Transverse colon (tissue), 4 donors: ENCODE results near the gene MYADML2. TPM values are rescaled to one million over a fixed set of nuclear protein-coding genes. Genes with fewer than 3 reads are reported as not detected.

Experiments used
- DNase-seq: peaks from one replicate; pipeline ENCODE4 v3.0.0-alpha.2; 2019
- H3K27ac ChIP-seq, 4 donors: fragments of 200-600 bp; sonication (generic); 2 replicates each; pipeline ENCODE4 v1.5.1; 2016 to 2018; ENCODE audit warnings: inconsistent platforms in 4 of 4
- H3K27me3 ChIP-seq: fragments of 200-600 bp; sonication (generic); 2 replicates; pipeline ENCODE4 v1.5.1; 2017; ENCODE audit warnings: inconsistent platforms
- H3K36me3 ChIP-seq, 4 donors: fragments of 200-600 bp; sonication (generic); 2 replicates each; pipeline ENCODE4 v1.5.1; 2017 to 2019; ENCODE audit warnings: inconsistent platforms in 4 of 4
- H3K4me1 ChIP-seq, 4 donors: fragments of 200-600 bp; sonication (generic); 2 replicates each; pipeline ENCODE4 v1.5.1; 2017 to 2020; ENCODE audit warnings: inconsistent platforms in 4 of 4
- H3K4me3 ChIP-seq, 4 donors: fragments of 200-600 bp; sonication (generic); 1 replicate in 1 of 4; 2 replicates in 3 of 4; pipeline versions ENCODE4 v1.5.1 to v1.6.1; 2017 to 2019; ENCODE audit warnings: inconsistent platforms in 4 of 4
- H3K9me3 ChIP-seq, 2 donors: fragments of 200-600 bp; sonication (generic); 2 replicates each; pipeline ENCODE4 v1.5.1; 2017 to 2019; ENCODE audit warnings: inconsistent platforms in 2 of 2
- CTCF ChIP-seq, 5 experiments: fragments of 200-600 bp in 3 of 5; fragments of 450-650 bp in 2 of 5; sonication (generic) in 3 of 5; IDR thresholded peaks; 1 replicate in 2 of 5; 2 replicates in 3 of 5; pipeline ENCODE4 v1.5.1; 2016 to 2017; ENCODE audit warnings: antibody characterized with exemption in 5 of 5, inconsistent platforms in 3 of 5, mild to moderate bottlenecking in 2 of 5, moderate library complexity in 1 of 5
- EP300 ChIP-seq: sonication (generic); formaldehyde crosslinking; IDR thresholded peaks from one replicate; pipeline ENCODE4 v1.6.1; 2017; ENCODE audit warnings: antibody characterized with exemption, low read depth
- POLR2A ChIP-seq: fragments of 450-650 bp; IDR thresholded peaks from one replicate; pipeline ENCODE4 v1.6.1; 2016; ENCODE audit warnings: antibody characterized with exemption, mild to moderate bottlenecking, moderate library complexity
- POLR2AphosphoS5 ChIP-seq, 3 donors: sonication (generic); formaldehyde crosslinking; IDR thresholded peaks; one replicate each; pipeline ENCODE4 v1.6.1; 2016; ENCODE audit warnings: antibody characterized with exemption in 3 of 3
- WGBS, 2 donors: methylation state at CpG; one replicate each; pipeline ENCODE4 v1.1.5; 2018; ENCODE audit warnings: low coverage in 1 of 2; 5-methylcytosine and 5-hydroxymethylcytosine counted together
- in situ Hi-C, 4 donors: fragments of 200-750 bp; cut with MboI; loops; one replicate each; pipeline versions ENCODE4 v1.15.0 to v1.15.1; 2017; ENCODE audit warnings: low sequenced_read_pairs in 3 of 4, low pct_ligation_motif_present in 1 of 4, low pct_unique_long_range_greater_than_20kb in 1 of 4
- intact Hi-C: fragments of 100-400 bp; cut with DNase I; formaldehyde crosslinking; loops from one replicate; pipeline ENCODE4 v1.15.1; 2023; ENCODE audit warnings: low total_unique reads
- total RNA-seq, 4 donors: library from RNA; depleted of rRNA; stranded (reverse); fragments of >200 nt; gene quantifications; one replicate each; pipeline ENCODE4 v1.1.0, GENCODE V29; 2016

The MYADML2 gene
- total RNA-seq, 4 donors from 2014 or later: not detected

- DNase-seq: no peak
- Histone ChIP-seq H3K36me3 (no peaks in the 10 kb centered on the region), H3K27ac (no peak overlapping the region), H3K4me1 (no peaks in the 10 kb centered on the region), H3K4me3 (no peak overlapping the region), H3K27me3 (peaks cover 13% of the 10 kb centered on the region), H3K9me3 (no peaks in the 10 kb centered on the region)
- in situ Hi-C loops (loop anchor here in 1 of 4 donors (25.0 kb wide), 1 partner anchor 209 kb away; no protein-coding TSS in a partner anchor), intact Hi-C loops (no loop called here)
- TF ChIP-seq EP300 (no peak), POLR2AphosphoS5 (IDR thresholded peaks at IDR 0.05) (no peak), POLR2A (no peak), CTCF (IDR thresholded peaks at IDR 0.05) (no peak)
- WGBS, 2 donors: 74% methylated on average over 15 of the region's 16 CpGs; no CpG with 5 or more reads in 1 of the 2 donors
These were observed 5.8 kb upstream of the MYADML2 start for GRCh38 chr17:81952792-81953228.

- Histone ChIP-seq H3K27me3 (peaks cover 6% of the 10 kb centered on the region), H3K4me1 (no peaks in the 10 kb centered on the region), H3K9me3 (no peaks in the 10 kb centered on the region), H3K27ac (no peak overlapping the region), H3K36me3 (no peaks in the 10 kb centered on the region), H3K4me3 (no peak overlapping the region)
- in situ Hi-C loops: loop anchor here in 1 of 4 donors (25.0 kb wide), 1 partner anchor 210 kb away; no protein-coding TSS in a partner anchor
- intact Hi-C loops: no loop called here
- WGBS, 2 donors: 35 to 48% methylated on average over 5 to 13 of the region's 13 CpGs
- TF ChIP-seq POLR2AphosphoS5 (IDR thresholded peaks at IDR 0.05) (no peak), POLR2A (no peak), CTCF (IDR thresholded peaks at IDR 0.05) (no peak), EP300 (no peak)
- DNase-seq: no peak
These were observed 5.0 kb upstream of the MYADML2 start for GRCh38 chr17:81951785-81952684.

GRCh38 chr17:81950501-81950900 lies 3.5 kb upstream of the MYADML2 start:
- in situ Hi-C loops (loop anchor here in 1 of 4 donors (25.0 kb wide), 1 partner anchor 212 kb away; no protein-coding TSS in a partner anchor), intact Hi-C loops (no loop called here)
- Histone ChIP-seq H3K27ac (no peak overlapping the region), H3K27me3 (no peaks in the 10 kb centered on the region), H3K36me3 (no peaks in the 10 kb centered on the region), H3K9me3 (no peaks in the 10 kb centered on the region), H3K4me3 (no peak overlapping the region), H3K4me1 (no peaks in the 10 kb centered on the region)
- no peak for DNase-seq
- 69 to 79% methylated on average over 7 to 15 of the region's 15 CpGs for WGBS, 2 donors
- TF ChIP-seq POLR2A: no peak
- no peak for TF ChIP-seq CTCF (IDR thresholded peaks at IDR 0.05)
- TF ChIP-seq EP300: no peak
- no peak for TF ChIP-seq POLR2AphosphoS5 (IDR thresholded peaks at IDR 0.05)

GRCh38 chr17:81948635-81949378 lies 1.8 kb upstream of the MYADML2 start:
- DNase-seq: no peak
- in situ Hi-C loops: no loop called here
- intact Hi-C loops: no loop called here
- H3K27me3 ChIP-seq: peaks cover 7% of the 10 kb centered on the region
- no peaks in the 10 kb centered on the region for H3K9me3 ChIP-seq
- WGBS, 2 donors: 77 to 93% methylated on average over 2 to 17 of the region's 17 CpGs
- no peak for TF ChIP-seq POLR2A
- no peak for TF ChIP-seq POLR2AphosphoS5 (IDR thresholded peaks at IDR 0.05)
- no peaks in the 10 kb centered on the region for H3K36me3 ChIP-seq
- no peaks in the 10 kb centered on the region for H3K4me1 ChIP-seq
- H3K4me3 ChIP-seq: no peak overlapping the region
- H3K27ac ChIP-seq: no peak overlapping the region
